ENCODE measurements around the gene DRICH1. TPM values are rescaled to one million over a fixed set of nuclear protein-coding genes. Genes with fewer than 3 reads are reported as not detected.
"Not testable (repeated sequence)": the region's sequence is repeated elsewhere in the genome, so short reads cannot be mapped to it uniquely, and the experiment has no call there.

The DRICH1 gene
- total RNA-seq, 1 donor from 2014 or later, result not detected

DNA sequence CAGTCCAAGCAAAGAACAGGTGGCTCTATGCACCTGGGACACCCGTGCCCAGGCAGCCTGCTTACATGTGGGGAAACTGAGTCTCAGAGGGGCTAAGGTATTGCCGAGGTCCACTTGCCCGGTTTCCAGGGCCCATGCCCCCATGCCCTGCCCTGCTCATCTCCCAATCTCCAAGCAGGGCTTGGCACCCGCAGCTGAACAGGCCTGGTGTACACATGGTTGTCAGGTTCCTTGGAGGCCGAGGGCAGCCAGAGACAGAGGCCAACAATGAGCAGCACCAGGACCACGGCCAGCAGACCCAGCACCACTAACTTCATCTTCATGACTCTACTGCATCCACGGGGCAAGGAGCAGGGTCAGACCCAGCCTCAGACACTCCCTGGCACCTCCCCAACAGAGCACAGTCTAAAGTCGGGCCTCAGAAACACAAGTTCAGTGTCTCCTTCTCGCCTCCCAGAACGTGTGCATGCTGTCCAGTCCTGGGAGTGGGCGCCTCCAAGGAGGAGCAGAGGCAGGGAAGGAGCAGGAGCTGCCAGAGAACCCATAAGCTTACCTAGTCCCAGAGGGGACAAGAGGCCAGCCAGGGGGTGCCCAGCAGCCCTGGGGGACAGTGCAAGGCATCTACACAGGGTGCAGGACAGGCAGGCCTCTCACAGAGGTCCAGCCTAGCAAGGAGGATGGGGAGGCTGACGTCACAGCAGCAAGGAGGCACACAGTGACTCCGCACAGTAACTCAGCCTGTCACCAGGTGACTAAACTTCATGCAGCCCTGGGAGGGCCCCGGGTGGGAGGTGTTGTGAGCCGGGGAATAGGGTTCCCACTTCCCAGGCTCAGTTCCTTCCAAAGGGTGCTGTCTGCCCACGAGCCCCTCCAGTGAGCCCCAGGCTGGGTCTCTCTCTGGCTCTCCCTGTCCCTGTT is 38.5 kb upstream of the DRICH1 start:
- Mint-ChIP-seq H3K9me3 (ENCODE audit: unreplicated experiment) (no peaks in the 10 kb centered on the region), H3K27me3 (ENCODE audit: unreplicated experiment) (peaks cover 7% of the 10 kb centered on the region), H3K4me3 (ENCODE audit: unreplicated experiment) (no peak overlapping the region), H3K4me1 (ENCODE audit: unreplicated experiment) (peaks cover 3% of the 10 kb centered on the region), H3K27ac (ENCODE audit: unreplicated experiment) (no peak overlapping the region), H3K36me3 (ENCODE audit: low read depth, unreplicated experiment) (peaks cover 5% of the 10 kb centered on the region)
- no peak for DNase-seq (ENCODE audit: low spot score)
- no peak for TF ChIP-seq CTCF (IDR thresholded peaks at IDR 0.05; ENCODE audit: unreplicated experiment)

DNA sequence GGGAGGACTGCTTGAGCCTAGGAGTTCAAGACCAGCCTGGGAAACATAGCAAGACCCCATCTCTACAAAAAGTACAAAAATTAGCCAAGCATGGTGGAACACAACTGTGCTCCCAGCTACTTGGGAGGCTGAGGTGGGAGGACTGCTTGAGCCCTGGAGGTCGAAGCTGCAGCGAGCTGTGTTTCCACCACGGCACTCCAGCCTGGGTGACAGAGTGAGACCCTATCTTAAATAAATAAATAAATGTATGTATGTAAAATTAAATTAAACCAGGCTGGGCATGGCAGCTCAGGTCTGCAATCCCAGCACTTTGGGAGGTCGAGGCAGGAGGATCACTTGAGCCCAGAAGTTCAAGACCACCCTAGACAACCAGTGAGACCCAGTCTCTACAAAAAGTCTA is 28.3 kb upstream of the DRICH1 start:
- Mint-ChIP-seq H3K9me3 (ENCODE audit: unreplicated experiment) (peaks cover 18% of the 10 kb centered on the region), H3K36me3 (ENCODE audit: low read depth, unreplicated experiment) (peaks cover 60% of the 10 kb centered on the region)
- not testable (repeated sequence) for H3K27me3 Mint-ChIP-seq (ENCODE audit: unreplicated experiment); H3K4me1 Mint-ChIP-seq (ENCODE audit: unreplicated experiment); H3K27ac Mint-ChIP-seq (ENCODE audit: unreplicated experiment); H3K4me3 Mint-ChIP-seq (ENCODE audit: unreplicated experiment); DNase-seq (ENCODE audit: low spot score)

DNA sequence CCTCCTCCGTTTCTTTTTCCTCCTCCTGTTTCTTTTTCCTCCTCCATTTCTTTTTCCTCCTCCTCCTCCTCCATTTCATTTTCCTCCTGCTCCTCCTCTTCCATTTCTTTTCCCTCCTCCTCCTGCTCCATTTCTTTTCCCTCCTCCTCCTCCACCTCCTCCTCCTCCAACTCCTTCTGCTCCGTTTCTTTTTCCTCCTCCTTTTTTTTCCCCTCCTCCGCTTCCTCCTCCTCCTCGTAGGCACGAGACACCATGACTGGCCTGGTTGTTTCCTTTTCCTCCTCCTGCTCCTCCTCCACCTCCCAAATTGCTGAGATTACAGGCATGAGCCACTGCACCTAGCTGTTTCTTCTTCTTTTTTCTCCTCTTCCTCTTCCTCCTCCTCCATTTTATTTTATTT is 25.6 kb upstream of the DRICH1 start:
- no peak overlapping the region for H3K27ac Mint-ChIP-seq (ENCODE audit: unreplicated experiment)
- peaks cover 4% of the 10 kb centered on the region for H3K27me3 Mint-ChIP-seq (ENCODE audit: unreplicated experiment)
- peaks cover 34% of the 10 kb centered on the region for H3K36me3 Mint-ChIP-seq (ENCODE audit: low read depth, unreplicated experiment)
- H3K9me3 Mint-ChIP-seq (ENCODE audit: unreplicated experiment), result peaks cover 10% of the 10 kb centered on the region
- H3K4me3 Mint-ChIP-seq (ENCODE audit: unreplicated experiment), result no peak overlapping the region
- peaks cover 6% of the 10 kb centered on the region for H3K4me1 Mint-ChIP-seq (ENCODE audit: unreplicated experiment)
- no peak for DNase-seq (ENCODE audit: low spot score)
- no peak for TF ChIP-seq CTCF (IDR thresholded peaks at IDR 0.05; ENCODE audit: unreplicated experiment)

DNA sequence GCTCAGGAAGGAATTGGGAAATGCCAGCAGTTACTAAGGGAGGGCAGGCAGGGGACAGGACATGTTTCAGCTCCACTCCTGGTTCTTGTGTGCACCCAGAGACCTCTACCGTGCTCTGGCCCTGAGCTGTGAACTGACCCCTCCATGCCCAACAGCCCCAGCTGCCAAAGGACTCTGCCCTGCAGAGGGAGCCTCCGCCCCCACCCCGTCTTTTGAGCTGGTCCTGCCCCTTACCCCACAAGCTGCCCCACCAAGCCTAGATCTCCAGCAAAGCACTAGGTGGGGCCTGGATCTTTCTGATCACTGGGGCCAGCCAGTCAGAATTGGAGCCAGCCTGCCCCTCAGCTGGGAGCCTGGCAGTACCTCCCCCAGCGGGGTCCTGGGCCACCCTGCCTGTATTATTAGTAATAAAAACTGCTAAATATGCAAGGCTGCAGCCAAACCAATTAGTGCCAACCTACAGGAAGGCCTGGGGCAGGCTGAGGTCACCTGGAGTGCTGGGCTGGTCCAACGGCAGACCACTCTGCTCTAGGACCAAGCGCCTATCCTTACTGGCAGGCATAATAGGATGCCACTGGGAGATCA is 23.9 kb upstream of the DRICH1 start:
- no peak for DNase-seq (ENCODE audit: low spot score)
- TF ChIP-seq CTCF (IDR thresholded peaks at IDR 0.05; ENCODE audit: unreplicated experiment), result no peak
- Mint-ChIP-seq H3K27ac (ENCODE audit: unreplicated experiment) (no peak overlapping the region), H3K27me3 (ENCODE audit: unreplicated experiment) (peaks cover 4% of the 10 kb centered on the region), H3K4me1 (ENCODE audit: unreplicated experiment) (peaks cover 6% of the 10 kb centered on the region), H3K36me3 (ENCODE audit: low read depth, unreplicated experiment) (peaks cover 20% of the 10 kb centered on the region), H3K4me3 (ENCODE audit: unreplicated experiment) (no peak overlapping the region), H3K9me3 (ENCODE audit: unreplicated experiment) (no peaks in the 10 kb centered on the region)

DNA sequence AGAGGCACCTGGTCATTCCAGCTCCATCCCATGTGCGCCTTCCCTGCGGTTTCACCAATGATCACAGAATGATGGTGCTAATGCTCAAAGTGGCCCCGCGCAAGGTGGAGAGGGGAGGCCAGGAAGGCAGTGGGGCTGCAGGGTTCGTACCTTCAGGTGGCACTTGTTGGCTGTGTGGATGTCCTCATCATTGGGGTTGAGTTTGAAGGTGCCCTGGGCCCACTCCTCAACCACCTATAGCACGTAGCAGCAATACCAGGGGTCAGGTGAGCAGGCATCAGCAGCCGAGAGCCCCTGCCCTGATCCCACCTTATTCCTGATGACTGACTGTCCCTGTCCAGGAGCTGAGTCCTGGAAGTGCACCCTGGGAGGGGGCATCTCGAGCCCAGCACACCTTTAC is 20.6 kb upstream of the DRICH1 start:
- no peaks in the 10 kb centered on the region for H3K9me3 Mint-ChIP-seq (ENCODE audit: unreplicated experiment)
- peaks cover under 1% of the 10 kb centered on the region for H3K36me3 Mint-ChIP-seq (ENCODE audit: low read depth, unreplicated experiment)
- no peak overlapping the region for H3K27ac Mint-ChIP-seq (ENCODE audit: unreplicated experiment)
- H3K4me1 Mint-ChIP-seq (ENCODE audit: unreplicated experiment), result no peaks in the 10 kb centered on the region
- no peak for DNase-seq (ENCODE audit: low spot score)
- no peak for TF ChIP-seq CTCF (IDR thresholded peaks at IDR 0.05; ENCODE audit: unreplicated experiment)
- peaks cover 4% of the 10 kb centered on the region for H3K27me3 Mint-ChIP-seq (ENCODE audit: unreplicated experiment)
- no peak overlapping the region for H3K4me3 Mint-ChIP-seq (ENCODE audit: unreplicated experiment)

Measured in endothelial cell (in vitro differentiated cells).